Fibroblast of the aortic adventitia (primary cell): ENCODE measurements around the gene ALAS1. TPM values are rescaled to one million over a fixed set of nuclear protein-coding genes. Genes with fewer than 3 reads are reported as not detected.

ENCODE experiments used
- DNase-seq: peaks from one replicate; pipeline ENCODE4 v3.0.0-alpha.2; 2010; ENCODE audit warnings: low read depth
- H3K4me3 ChIP-seq: 2 replicates; pipeline ENCODE4 v1.5.1; 2011; ENCODE audit warnings: low read depth, mild to moderate bottlenecking, control low read depth, low read length, moderate library complexity
- total RNA-seq: library from RNA; depleted of rRNA; stranded (reverse); fragments of >200 nt; gene quantifications from 2 replicates; pipeline ENCODE4 v1.2.3, GENCODE V29; 2012; ENCODE audit warnings: low replicate concordance
- TF ChIP-seq, protein P1 (sequence below): IDR thresholded peaks from 2 replicates; pipeline ENCODE4 v1.5.1; 2011; ENCODE audit warnings: mild to moderate bottlenecking, low read length, control low read depth, inconsistent platforms; ENCODE audit not compliant: insufficient read depth

The ALAS1 gene
- total RNA-seq, 1 donor, result 40.8 TPM

DNA sequence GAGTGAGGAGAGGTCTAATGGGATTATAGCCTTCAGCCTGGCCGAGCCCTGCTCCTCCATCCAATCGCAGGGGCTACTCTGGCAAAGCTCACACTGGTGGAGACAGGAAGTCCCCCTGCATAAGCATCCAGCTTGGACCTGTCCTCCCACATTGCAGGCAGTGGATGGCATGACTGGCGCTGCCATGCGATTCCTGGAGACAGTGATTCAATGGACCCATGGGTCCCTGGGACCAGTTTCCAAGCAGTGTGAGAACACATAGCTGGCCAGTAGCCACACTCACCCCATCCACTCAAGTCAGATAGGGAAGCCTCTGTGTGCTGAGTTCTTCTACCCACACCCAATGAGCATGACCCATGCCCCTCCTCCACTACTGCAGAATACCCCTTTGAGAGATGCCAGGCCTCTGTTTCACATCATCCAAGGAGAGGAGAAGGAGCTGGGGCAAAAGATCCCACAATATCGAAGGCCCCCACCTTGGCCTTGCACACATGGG, 25.6 kb upstream of the ALAS1 start:
- H3K4me3 ChIP-seq, result no peak overlapping the region
- TF ChIP-seq, protein P1, sequence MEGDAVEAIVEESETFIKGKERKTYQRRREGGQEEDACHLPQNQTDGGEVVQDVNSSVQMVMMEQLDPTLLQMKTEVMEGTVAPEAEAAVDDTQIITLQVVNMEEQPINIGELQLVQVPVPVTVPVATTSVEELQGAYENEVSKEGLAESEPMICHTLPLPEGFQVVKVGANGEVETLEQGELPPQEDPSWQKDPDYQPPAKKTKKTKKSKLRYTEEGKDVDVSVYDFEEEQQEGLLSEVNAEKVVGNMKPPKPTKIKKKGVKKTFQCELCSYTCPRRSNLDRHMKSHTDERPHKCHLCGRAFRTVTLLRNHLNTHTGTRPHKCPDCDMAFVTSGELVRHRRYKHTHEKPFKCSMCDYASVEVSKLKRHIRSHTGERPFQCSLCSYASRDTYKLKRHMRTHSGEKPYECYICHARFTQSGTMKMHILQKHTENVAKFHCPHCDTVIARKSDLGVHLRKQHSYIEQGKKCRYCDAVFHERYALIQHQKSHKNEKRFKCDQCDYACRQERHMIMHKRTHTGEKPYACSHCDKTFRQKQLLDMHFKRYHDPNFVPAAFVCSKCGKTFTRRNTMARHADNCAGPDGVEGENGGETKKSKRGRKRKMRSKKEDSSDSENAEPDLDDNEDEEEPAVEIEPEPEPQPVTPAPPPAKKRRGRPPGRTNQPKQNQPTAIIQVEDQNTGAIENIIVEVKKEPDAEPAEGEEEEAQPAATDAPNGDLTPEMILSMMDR, result no peak
- DNase-seq, result no peak

DNA sequence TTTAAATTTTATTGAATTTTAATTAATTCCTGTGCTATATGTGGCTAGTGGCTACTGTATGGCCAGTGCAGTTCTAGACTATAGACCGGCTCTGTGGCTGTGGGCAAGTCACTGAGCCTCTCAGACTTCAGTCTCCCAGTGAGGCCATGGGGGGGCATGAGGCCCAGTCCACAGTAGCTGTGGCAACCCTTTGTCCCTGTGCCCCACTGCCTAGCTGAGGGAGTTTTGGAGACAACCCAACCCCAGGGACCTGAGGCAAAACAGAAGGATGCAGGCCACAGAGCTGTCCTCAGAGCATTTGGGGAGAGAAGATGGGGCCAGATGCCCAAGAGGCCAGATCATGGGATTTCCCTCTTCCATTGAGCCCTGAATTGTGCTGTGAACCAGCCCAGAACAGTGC, 24.9 kb upstream of the ALAS1 start:
- TF ChIP-seq, protein P1, result no peak
- no peak for DNase-seq
- no peak overlapping the region for H3K4me3 ChIP-seq

- TF ChIP-seq, protein P1, result no peak
- DNase-seq, result no peak
Observed at GRCh38 chr3:52174896-52175295, 23.1 kb upstream of the ALAS1 start.

DNA sequence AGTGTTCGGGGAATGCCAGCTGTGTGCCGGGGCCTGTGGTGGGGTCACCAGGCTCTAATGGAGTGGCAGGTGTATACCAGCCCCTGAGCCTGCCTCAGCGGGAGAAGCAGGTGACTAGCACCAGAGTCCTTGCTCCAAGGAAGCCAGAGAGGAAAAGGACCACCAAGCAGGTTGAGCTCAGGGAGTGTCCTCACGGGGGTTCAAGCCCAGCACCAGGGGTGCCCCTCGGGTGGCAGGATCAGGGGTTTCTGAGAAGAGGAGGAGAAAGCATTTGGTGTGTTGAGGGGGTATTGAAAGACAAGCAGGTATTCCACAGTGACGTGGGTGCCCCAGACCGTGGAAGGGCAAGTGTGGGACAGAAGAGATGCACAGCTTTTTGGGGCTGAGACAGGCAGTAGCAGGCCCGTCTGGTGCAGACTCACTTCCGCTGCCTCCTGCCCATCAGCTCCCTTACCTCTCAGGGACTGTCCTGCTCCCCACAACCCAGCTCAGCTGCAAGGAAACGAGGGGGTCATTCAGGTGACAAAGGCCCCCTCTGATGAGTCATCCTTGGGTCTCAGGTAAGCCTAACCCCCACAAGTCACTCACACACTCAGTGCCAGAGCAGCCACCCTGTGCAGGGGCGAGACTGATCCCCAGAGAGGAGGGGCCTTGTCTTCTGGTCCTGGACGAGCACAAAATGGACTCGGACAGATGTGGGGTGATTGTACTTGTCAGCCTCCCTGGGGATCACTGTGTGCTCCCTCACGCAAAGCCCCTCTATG, 22.4 kb upstream of the ALAS1 start:
- no peak overlapping the region for H3K4me3 ChIP-seq
- no peak for DNase-seq
- TF ChIP-seq, protein P1, result no peak

More at GRCh38 chr3:52174896-52175295, 23.1 kb upstream of the ALAS1 start:
- H3K4me3 ChIP-seq, result no peak overlapping the region

- TF ChIP-seq, protein P1, result no peak
- H3K4me3 ChIP-seq, result no peak overlapping the region
- DNase-seq, result no peak
Observed at GRCh38 chr3:52176180-52176752, 21.7 kb upstream of the ALAS1 start.

GRCh38 chr3:52176951-52177700, 20.8 kb upstream of the ALAS1 start:
- DNase-seq, result no peak
- no peak overlapping the region for H3K4me3 ChIP-seq
- TF ChIP-seq, protein P1, result no peak
